ENCODE data around the gene DCPS. TPM values are rescaled to one million over a fixed set of nuclear protein-coding genes. Genes with fewer than 3 reads are reported as not detected.

The DCPS gene
- total RNA-seq, 2 donors from 2014 or later = 3.0 to 17.9 TPM

DNA sequence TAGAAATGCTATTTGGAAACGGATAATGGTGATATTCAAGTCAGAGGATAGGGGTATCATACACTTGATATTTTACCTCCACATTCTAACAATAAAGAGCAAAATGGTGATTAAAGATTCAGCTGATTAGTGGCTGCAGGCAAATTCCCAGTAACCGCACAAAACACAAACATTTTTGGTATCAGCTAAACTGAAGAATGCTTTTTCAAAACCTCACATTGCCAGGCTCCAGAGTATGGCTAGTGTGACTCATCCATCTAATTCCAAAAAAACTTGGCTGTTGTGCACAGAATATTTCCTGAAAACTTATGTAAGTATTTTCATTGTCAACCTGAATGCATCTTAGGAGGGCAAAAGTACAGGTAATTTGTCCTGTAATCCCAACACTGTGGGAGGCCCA is 46.1 kb upstream of the DCPS start:
- intact Hi-C loops (cut with DNase I) = no loop called here
- DNase-seq (no peak), ATAC-seq (no peak)
- Histone ChIP-seq H3K27me3 (no peaks in the 10 kb centered on the region), H3K27ac (no peak overlapping the region), H3K36me3 (replicated peaks in 1 of 2; ENCODE audit: insufficient read depth in 1 of 2, low read depth in 2 of 2) (peaks cover 0 to 13% of the 10 kb centered on the region in 2 donors), H3K9me3 (no peaks in the 10 kb centered on the region), H3K4me3 (no peak overlapping the region), H3K4me1 (peaks cover 11% of the 10 kb centered on the region)
- WGBS, 2 donors = 84 to 90% methylated on average over 2 of the region's 2 CpGs
- no peak for TF ChIP-seq POLR2A (IDR thresholded peaks at IDR 0.05)
- TF ChIP-seq, protein P1, sequence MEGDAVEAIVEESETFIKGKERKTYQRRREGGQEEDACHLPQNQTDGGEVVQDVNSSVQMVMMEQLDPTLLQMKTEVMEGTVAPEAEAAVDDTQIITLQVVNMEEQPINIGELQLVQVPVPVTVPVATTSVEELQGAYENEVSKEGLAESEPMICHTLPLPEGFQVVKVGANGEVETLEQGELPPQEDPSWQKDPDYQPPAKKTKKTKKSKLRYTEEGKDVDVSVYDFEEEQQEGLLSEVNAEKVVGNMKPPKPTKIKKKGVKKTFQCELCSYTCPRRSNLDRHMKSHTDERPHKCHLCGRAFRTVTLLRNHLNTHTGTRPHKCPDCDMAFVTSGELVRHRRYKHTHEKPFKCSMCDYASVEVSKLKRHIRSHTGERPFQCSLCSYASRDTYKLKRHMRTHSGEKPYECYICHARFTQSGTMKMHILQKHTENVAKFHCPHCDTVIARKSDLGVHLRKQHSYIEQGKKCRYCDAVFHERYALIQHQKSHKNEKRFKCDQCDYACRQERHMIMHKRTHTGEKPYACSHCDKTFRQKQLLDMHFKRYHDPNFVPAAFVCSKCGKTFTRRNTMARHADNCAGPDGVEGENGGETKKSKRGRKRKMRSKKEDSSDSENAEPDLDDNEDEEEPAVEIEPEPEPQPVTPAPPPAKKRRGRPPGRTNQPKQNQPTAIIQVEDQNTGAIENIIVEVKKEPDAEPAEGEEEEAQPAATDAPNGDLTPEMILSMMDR (IDR thresholded peaks at IDR 0.05) = no peak

DNA sequence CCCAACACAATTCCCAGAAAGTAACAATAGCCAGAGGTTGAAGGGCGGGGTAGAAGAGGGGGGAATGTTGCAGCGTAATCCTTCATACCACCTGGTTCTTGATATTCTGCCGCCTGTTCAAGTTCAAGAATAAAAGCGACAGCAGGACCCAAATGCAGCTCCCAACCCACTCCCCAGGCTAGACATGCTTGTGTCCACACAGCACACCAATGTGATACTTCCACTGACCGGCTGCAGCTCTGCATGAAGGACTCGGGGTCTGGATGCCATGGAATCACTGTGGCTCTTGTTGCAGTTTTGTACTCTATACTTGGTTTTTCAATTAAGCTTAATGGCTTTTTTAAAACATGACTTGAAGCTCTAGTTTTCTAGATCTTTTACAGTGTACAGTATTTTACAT is 41.6 kb upstream of the DCPS start:
- 89 to 97% methylated on average over 6 of the region's 6 CpGs for WGBS, 2 donors
- no peak overlapping the region for H3K4me3 ChIP-seq
- TF ChIP-seq, protein P1 (IDR thresholded peaks at IDR 0.05) = no peak
- TF ChIP-seq POLR2A (IDR thresholded peaks at IDR 0.05) = no peak

DNA sequence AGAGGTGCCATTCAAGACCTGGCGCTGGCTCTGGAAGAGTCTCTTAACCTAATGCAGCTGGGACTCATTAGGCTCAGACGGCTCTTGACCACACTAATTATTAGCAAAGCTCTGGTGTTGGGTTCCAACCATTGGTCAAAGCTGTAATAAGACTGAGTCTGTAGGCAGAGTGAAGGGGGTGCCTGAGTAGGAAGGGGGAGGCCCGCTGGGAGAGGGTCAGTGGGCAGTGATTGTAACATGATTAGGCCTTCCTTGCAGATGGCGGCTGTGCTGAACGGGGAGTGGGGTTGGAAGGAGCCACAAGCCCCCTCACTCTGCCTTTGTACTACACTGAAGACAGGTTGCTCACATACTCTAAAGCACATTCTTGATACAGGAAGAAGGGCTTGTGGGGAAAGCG is 40.4 kb upstream of the DCPS start:
- peaks cover 16% of the 10 kb centered on the region for H3K4me1 ChIP-seq
- no peaks in the 10 kb centered on the region for H3K27me3 ChIP-seq
- no peak for ATAC-seq
- H3K27ac ChIP-seq = no peak overlapping the region
- H3K9me3 ChIP-seq = no peaks in the 10 kb centered on the region
- peaks cover 30 to 50% of the 10 kb centered on the region in 2 donors for H3K36me3 ChIP-seq (replicated peaks in 1 of 2; ENCODE audit: insufficient read depth in 1 of 2, low read depth in 2 of 2)
- H3K4me3 ChIP-seq = no peak overlapping the region
- intact Hi-C loops (cut with DNase I) = no loop called here
- no peak for DNase-seq
- TF ChIP-seq, protein P1 (IDR thresholded peaks at IDR 0.05) = no peak
- TF ChIP-seq POLR2A (IDR thresholded peaks at IDR 0.05) = no peak
- WGBS, 2 donors = 90 to 92% methylated on average over 6 of the region's 6 CpGs

More for the DNA sequence above, 41.6 kb upstream of the DCPS start:
- no peak for DNase-seq
- H3K9me3 ChIP-seq = no peaks in the 10 kb centered on the region
- H3K27ac ChIP-seq = no peak overlapping the region
- H3K27me3 ChIP-seq = no peaks in the 10 kb centered on the region
- H3K36me3 ChIP-seq (replicated peaks in 1 of 2; ENCODE audit: insufficient read depth in 1 of 2, low read depth in 2 of 2) = peaks cover 30 to 50% of the 10 kb centered on the region in 2 donors
- peaks cover 10% of the 10 kb centered on the region for H3K4me1 ChIP-seq
- ATAC-seq = no peak
- intact Hi-C loops (cut with DNase I) = no loop called here

DNA sequence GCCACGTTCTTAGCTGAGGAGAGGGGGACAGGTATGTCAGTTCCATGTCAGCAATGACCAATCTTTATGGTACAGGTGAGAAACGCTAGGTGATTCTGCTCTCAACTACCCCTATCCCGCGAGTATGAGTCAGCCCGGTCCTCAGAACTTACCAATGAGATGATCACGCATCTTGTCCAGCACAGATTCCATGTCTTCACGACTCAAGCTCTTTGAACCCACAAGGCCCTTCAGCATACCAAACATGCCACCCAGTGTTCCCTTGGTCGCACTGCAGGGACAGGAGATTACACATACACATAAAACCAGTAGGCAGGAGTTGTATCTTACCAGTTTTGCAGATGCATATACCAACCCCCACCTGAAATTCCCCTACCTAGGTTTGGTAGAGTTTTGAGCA is 38.0 kb upstream of the DCPS start:
- H3K9me3 ChIP-seq = no peaks in the 10 kb centered on the region
- no peaks in the 10 kb centered on the region for H3K27me3 ChIP-seq
- 71 to 77% methylated on average over 8 of the region's 8 CpGs for WGBS, 2 donors
- H3K4me3 ChIP-seq = no peak overlapping the region
- peaks cover 30 to 50% of the 10 kb centered on the region in 2 donors for H3K36me3 ChIP-seq (replicated peaks in 1 of 2; ENCODE audit: insufficient read depth in 1 of 2, low read depth in 2 of 2)
- ATAC-seq (no peak), DNase-seq (no peak)
- intact Hi-C loops (cut with DNase I) = no loop called here
- no peak overlapping the region for H3K27ac ChIP-seq
- no peak for TF ChIP-seq POLR2A (IDR thresholded peaks at IDR 0.05)
- TF ChIP-seq, protein P1 (IDR thresholded peaks at IDR 0.05) = no peak
- peaks cover 24% of the 10 kb centered on the region for H3K4me1 ChIP-seq

DNA sequence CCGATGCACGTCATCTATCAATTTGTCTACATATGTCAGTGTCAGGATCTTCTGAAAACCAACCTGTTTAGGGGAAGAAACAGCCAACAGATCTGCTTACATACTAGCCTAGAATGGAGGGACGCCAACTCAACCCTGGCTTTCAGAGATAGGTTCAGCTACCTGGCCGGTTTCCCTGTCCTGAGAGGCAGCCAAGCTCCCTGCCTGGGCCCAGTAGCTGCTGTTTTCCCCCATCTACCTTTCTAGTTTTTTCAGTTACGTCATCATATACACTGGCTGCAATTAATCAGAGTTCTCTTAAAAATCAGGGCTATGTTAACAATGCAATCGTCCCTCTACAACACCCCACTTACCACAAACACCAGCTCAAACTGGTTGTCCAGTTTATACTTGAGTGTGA is 36.2 kb upstream of the DCPS start:
- no peaks in the 10 kb centered on the region for H3K27me3 ChIP-seq
- H3K27ac ChIP-seq = peak overlapping the region; percentile 85 to 91 (median 88)
- 25 to 33% methylated on average over 6 of the region's 6 CpGs for WGBS, 2 donors
- peaks cover 30 to 39% of the 10 kb centered on the region in 2 donors for H3K36me3 ChIP-seq (replicated peaks in 1 of 2; ENCODE audit: insufficient read depth in 1 of 2, low read depth in 2 of 2)
- H3K9me3 ChIP-seq = no peaks in the 10 kb centered on the region
- H3K4me3 ChIP-seq = peak overlapping the region; percentile 68 to 78
- ATAC-seq = peak; percentile 45
- intact Hi-C loops (cut with DNase I) = no loop called here
- peak; percentile 86 to 93 (median 90) for DNase-seq
- peaks cover 24% of the 10 kb centered on the region for H3K4me1 ChIP-seq
- peak in 1 of 3 donors; percentile 29 for TF ChIP-seq POLR2A (IDR thresholded peaks at IDR 0.05)
- TF ChIP-seq, protein P1 (IDR thresholded peaks at IDR 0.05) = no peak

All from body of pancreas (tissue), 4 donors.